ENCODE measurements around the gene PHC3. TPM values are rescaled to one million over a fixed set of nuclear protein-coding genes. Genes with fewer than 3 reads are reported as not detected.
"Not testable (repeated sequence)": the region's sequence is repeated elsewhere in the genome, so short reads cannot be mapped to it uniquely, and the experiment has no call there.

The PHC3 gene
- total RNA-seq, 1 experiment from 2014 or later = 55.4 TPM

DNA sequence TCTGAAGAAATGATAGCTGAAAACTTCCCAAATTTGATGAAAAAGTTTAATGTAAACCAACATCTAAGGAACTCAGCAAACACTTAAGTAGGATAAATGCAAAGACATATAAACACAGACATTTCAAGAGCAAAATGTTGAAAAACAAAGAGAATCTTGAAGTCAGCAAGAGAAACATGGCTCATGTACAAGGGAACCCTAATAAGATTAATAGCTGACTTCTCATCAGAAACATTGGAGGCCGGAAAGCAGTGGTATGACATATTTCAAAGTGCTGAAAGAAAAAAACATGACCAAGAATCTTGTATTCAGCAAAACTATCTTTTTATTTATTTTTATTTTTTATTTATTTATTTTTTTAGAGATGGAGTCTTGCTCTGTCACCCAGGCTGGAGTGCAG lies 30.1 kb upstream of the PHC3 start:
- Histone ChIP-seq H3K27ac (ENCODE audit: low read depth, low read length, poor library complexity, severe bottlenecking) (no peak overlapping the region), H3K27me3 (replicated peaks; ENCODE audit: insufficient read depth, low read depth, low read length, poor library complexity) (no peaks in the 10 kb centered on the region), H3K9me3 (ENCODE audit: low read depth, low read length, poor library complexity, severe bottlenecking) (peaks cover 6% of the 10 kb centered on the region), H3K36me3 (ENCODE audit: insufficient read depth, low read length, poor library complexity, severe bottlenecking) (no peaks in the 10 kb centered on the region), H3K4me1 (ENCODE audit: insufficient read depth, low read length, poor library complexity, severe bottlenecking) (no peaks in the 10 kb centered on the region), H3K4me3 (ENCODE audit: low read depth, low read length, poor library complexity, severe bottlenecking) (no peak overlapping the region)
- no TSS peak for BruUV-seq (replicated peaks)
- intact Hi-C loops (cut with micrococcal nuclease; ENCODE audit: unreplicated experiment) = no loop called here
- ChIA-PET CTCF (no interaction called here), POLR2A (ENCODE audit: low non-redundant PET) (interaction anchor here (0.6 to 0.7 kb wide), 3 partner anchors 54 to 657 kb away, joined by 3 to 12 read pairs (median 4); no protein-coding TSS in a partner anchor)
- TF ChIP-seq EZH2 (IDR thresholded peaks at IDR 0.05; ENCODE audit: borderline replicate concordance, low read depth, low read length, poor library complexity, severe bottlenecking) = no peak
- TF ChIP-seq, protein P1, sequence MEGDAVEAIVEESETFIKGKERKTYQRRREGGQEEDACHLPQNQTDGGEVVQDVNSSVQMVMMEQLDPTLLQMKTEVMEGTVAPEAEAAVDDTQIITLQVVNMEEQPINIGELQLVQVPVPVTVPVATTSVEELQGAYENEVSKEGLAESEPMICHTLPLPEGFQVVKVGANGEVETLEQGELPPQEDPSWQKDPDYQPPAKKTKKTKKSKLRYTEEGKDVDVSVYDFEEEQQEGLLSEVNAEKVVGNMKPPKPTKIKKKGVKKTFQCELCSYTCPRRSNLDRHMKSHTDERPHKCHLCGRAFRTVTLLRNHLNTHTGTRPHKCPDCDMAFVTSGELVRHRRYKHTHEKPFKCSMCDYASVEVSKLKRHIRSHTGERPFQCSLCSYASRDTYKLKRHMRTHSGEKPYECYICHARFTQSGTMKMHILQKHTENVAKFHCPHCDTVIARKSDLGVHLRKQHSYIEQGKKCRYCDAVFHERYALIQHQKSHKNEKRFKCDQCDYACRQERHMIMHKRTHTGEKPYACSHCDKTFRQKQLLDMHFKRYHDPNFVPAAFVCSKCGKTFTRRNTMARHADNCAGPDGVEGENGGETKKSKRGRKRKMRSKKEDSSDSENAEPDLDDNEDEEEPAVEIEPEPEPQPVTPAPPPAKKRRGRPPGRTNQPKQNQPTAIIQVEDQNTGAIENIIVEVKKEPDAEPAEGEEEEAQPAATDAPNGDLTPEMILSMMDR (conservative IDR thresholded peaks at IDR 0.05; ENCODE audit: low read depth, low read length) = no peak
- DNase-seq (ENCODE audit: low spot score) = no peak

DNA sequence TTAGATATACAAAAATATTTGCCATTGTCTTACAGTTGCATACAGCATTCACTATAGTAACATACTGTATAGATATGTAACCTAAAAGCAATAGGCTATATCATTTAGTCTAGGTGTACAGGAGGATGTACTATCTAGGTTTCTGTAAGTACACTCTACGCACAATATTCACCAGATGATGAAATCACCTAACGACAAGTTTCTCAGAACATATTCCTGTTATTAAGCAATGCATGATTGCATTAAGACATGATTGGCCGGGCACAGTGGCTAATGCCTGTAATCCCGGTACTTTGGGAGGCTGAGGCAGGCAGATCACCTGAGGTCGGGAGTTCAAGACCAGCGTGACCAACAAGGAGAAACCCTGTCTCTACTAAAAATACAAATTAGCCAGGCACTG lies 26.2 kb upstream of the PHC3 start:
- BruUV-seq (replicated peaks) = no TSS peak
- POLR2A ChIA-PET (ENCODE audit: low non-redundant PET) = no interaction called here
- Histone ChIP-seq H3K27ac (ENCODE audit: low read depth, low read length, poor library complexity, severe bottlenecking) (no peak overlapping the region), H3K27me3 (replicated peaks; ENCODE audit: insufficient read depth, low read depth, low read length, poor library complexity) (no peaks in the 10 kb centered on the region), H3K36me3 (ENCODE audit: insufficient read depth, low read length, poor library complexity, severe bottlenecking) (no peaks in the 10 kb centered on the region), H3K9me3 (ENCODE audit: low read depth, low read length, poor library complexity, severe bottlenecking) (peaks cover 6% of the 10 kb centered on the region), H3K4me3 (ENCODE audit: low read depth, low read length, poor library complexity, severe bottlenecking) (no peak overlapping the region), H3K4me1 (ENCODE audit: insufficient read depth, low read length, poor library complexity, severe bottlenecking) (no peaks in the 10 kb centered on the region)
- intact Hi-C loops (cut with micrococcal nuclease; ENCODE audit: unreplicated experiment) = no loop called here
- CTCF ChIA-PET = no interaction called here
- TF ChIP-seq, protein P1 (conservative IDR thresholded peaks at IDR 0.05; ENCODE audit: low read depth, low read length) = no peak
- TF ChIP-seq EZH2 (IDR thresholded peaks at IDR 0.05; ENCODE audit: borderline replicate concordance, low read depth, low read length, poor library complexity, severe bottlenecking) = no peak
- no peak for DNase-seq (ENCODE audit: low spot score)

DNA sequence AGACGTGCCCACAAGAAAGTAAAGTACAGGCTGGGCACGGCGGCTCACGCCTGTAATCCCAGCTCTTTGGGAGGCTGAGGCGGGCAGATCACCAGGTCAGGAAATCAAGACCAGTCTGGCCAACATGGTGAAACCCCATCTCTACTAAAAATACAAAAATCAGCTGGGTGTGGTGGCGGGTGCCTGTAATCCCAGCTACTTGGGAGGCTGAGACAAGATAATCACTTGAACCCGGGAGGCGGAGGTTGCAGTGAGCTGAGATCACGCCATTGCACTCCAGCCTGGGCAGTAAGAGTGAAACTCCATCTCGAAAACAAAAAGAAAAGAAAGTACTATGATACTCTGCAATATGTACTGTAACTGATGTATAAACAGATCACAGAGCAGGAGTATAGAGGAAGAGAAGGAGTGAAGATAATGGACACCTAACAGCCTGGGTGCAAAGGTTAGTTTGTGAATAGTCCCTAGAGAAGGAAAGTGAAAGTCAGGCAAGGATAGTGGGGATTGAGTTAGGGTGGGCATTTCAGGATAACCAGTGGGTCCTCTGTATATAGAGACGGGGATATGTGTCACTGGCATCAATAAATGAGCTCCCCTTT lies 24.7 kb upstream of the PHC3 start:
- H3K36me3 ChIP-seq (ENCODE audit: insufficient read depth, low read length, poor library complexity, severe bottlenecking); CTCF ChIA-PET; intact Hi-C loops (cut with micrococcal nuclease; ENCODE audit: unreplicated experiment): not testable (repeated sequence)

DNA sequence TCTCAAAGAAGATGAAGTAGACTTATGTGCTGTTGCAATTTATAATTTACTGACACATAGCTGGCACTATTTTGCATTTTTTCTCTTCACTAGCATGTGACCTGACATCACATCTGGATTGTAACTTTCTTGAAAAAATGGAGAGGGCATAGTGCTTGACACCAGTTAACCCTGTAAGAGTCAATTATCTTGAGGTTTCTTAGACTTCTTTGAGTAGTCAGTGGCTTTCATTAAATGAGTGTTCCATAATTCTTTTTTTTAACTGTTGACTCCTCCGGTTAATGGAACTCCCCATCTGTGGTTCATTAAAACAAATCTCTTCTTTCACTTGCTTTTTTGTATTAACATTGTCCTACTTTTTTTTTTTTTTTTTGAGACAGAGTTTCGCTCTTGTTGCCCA lies 23.8 kb upstream of the PHC3 start:
- intact Hi-C loops (cut with micrococcal nuclease; ENCODE audit: unreplicated experiment) = no loop called here
- Histone ChIP-seq H3K36me3 (ENCODE audit: insufficient read depth, low read length, poor library complexity, severe bottlenecking) (no peaks in the 10 kb centered on the region), H3K4me1 (ENCODE audit: insufficient read depth, low read length, poor library complexity, severe bottlenecking) (no peaks in the 10 kb centered on the region), H3K9me3 (ENCODE audit: low read depth, low read length, poor library complexity, severe bottlenecking) (no peaks in the 10 kb centered on the region), H3K4me3 (ENCODE audit: low read depth, low read length, poor library complexity, severe bottlenecking) (no peak overlapping the region), H3K27ac (ENCODE audit: low read depth, low read length, poor library complexity, severe bottlenecking) (no peak overlapping the region), H3K27me3 (replicated peaks; ENCODE audit: insufficient read depth, low read depth, low read length, poor library complexity) (no peaks in the 10 kb centered on the region)
- ChIA-PET POLR2A (ENCODE audit: low non-redundant PET) (no interaction called here), CTCF (no interaction called here)
- TF ChIP-seq, protein P1 (conservative IDR thresholded peaks at IDR 0.05; ENCODE audit: low read depth, low read length) = no peak
- no peak for TF ChIP-seq EZH2 (IDR thresholded peaks at IDR 0.05; ENCODE audit: borderline replicate concordance, low read depth, low read length, poor library complexity, severe bottlenecking)
- no peak for DNase-seq (ENCODE audit: low spot score)
- no TSS peak for BruUV-seq (replicated peaks)

More for the DNA sequence above, 24.7 kb upstream of the PHC3 start:
- BruUV-seq (replicated peaks); H3K4me1 ChIP-seq (ENCODE audit: insufficient read depth, low read length, poor library complexity, severe bottlenecking); POLR2A ChIA-PET (ENCODE audit: low non-redundant PET); H3K27me3 ChIP-seq (replicated peaks; ENCODE audit: insufficient read depth, low read depth, low read length, poor library complexity); H3K4me3 ChIP-seq (ENCODE audit: low read depth, low read length, poor library complexity, severe bottlenecking); DNase-seq (ENCODE audit: low spot score); H3K9me3 ChIP-seq (ENCODE audit: low read depth, low read length, poor library complexity, severe bottlenecking); H3K27ac ChIP-seq (ENCODE audit: low read depth, low read length, poor library complexity, severe bottlenecking): not testable (repeated sequence)
